Liver (tissue), 9 donors: ENCODE results near the gene ATP2C2. TPM values are rescaled to one million over a fixed set of nuclear protein-coding genes. Genes with fewer than 3 reads are reported as not detected.
A peak's percentile ranks its signal among the peaks of the same experiment; 100 is the strongest.

ENCODE experiments used
- DNase-seq: peaks from one replicate; pipeline ENCODE4 v3.0.0-alpha.2; 2017; ENCODE audit warnings: low spot score
- H3K27ac ChIP-seq, 2 donors: one replicate each; pipeline ENCODE4 v1.7.0; 2013; ENCODE audit warnings: inconsistent platforms in 2 of 2, low read length in 2 of 2, control low read depth in 1 of 2, low read depth in 1 of 2, mild to moderate bottlenecking in 1 of 2
- H3K27me3 ChIP-seq, 4 donors: one replicate each; pipeline versions ENCODE4 v1.6.1 to v1.7.0; 2013; ENCODE audit warnings: low read length in 3 of 4, inconsistent platforms in 1 of 4, mild to moderate bottlenecking in 1 of 4, moderate library complexity in 1 of 4; ENCODE audit not compliant: control insufficient read depth in 4 of 4, insufficient read depth in 4 of 4
- H3K36me3 ChIP-seq, 4 donors: one replicate each; pipeline versions ENCODE4 v1.6.1 to v1.7.0; 2013; ENCODE audit warnings: low read length in 3 of 4, mild to moderate bottlenecking in 3 of 4, low read depth in 1 of 4, moderate library complexity in 1 of 4; ENCODE audit not compliant: control insufficient read depth in 4 of 4, insufficient read depth in 3 of 4
- H3K4me1 ChIP-seq, 4 donors: one replicate each; pipeline versions ENCODE4 v1.6.1 to v1.7.0; 2013; ENCODE audit warnings: low read length in 3 of 4, mild to moderate bottlenecking in 3 of 4, moderate library complexity in 1 of 4; ENCODE audit not compliant: control insufficient read depth in 4 of 4, insufficient read depth in 4 of 4
- H3K4me3 ChIP-seq, 3 donors: one replicate each; pipeline versions ENCODE4 v1.6.1 to v1.7.0; 2013; ENCODE audit warnings: low read length in 3 of 3, control low read depth in 1 of 3, low read depth in 1 of 3, mild to moderate bottlenecking in 1 of 3
- H3K9ac ChIP-seq, 2 donors: one replicate each; pipeline ENCODE4 v1.7.0; 2013; ENCODE audit warnings: low read length in 2 of 2, mild to moderate bottlenecking in 2 of 2, moderate library complexity in 2 of 2, control low read depth in 1 of 2, low read depth in 1 of 2
- H3K9me3 ChIP-seq, 4 donors: one replicate each; pipeline versions ENCODE4 v1.6.1 to v1.7.0; 2013; ENCODE audit warnings: low read length in 3 of 4; ENCODE audit not compliant: control insufficient read depth in 4 of 4
- ATF3 ChIP-seq: IDR thresholded peaks from 2 replicates; pipeline ENCODE4 v1.6.1; 2016; ENCODE audit warnings: antibody characterized with exemption
- CTCF ChIP-seq: fragments of 150-350 bp; IDR thresholded peaks from 2 replicates; pipeline ENCODE4 v1.5.1; 2017; ENCODE audit warnings: improper control_type of control experiment, low read depth, low read length; ENCODE audit not compliant: missing input control
- EGR1 ChIP-seq, 2 donors: IDR thresholded peaks; 2 replicates each; pipeline ENCODE4 v1.6.1; 2016 to 2018; ENCODE audit warnings: antibody characterized with exemption in 2 of 2, low read depth in 2 of 2
- FOXA1 ChIP-seq: IDR thresholded peaks from 2 replicates; pipeline ENCODE4 v1.6.1; 2016; ENCODE audit warnings: antibody characterized with exemption
- FOXA2 ChIP-seq: IDR thresholded peaks from 2 replicates; pipeline ENCODE4 v1.6.1; 2016; ENCODE audit warnings: antibody characterized with exemption
- GABPA ChIP-seq, 2 donors: IDR thresholded peaks in 1 of 2; conservative IDR thresholded peaks in 1 of 2; 2 replicates each; pipeline ENCODE4 v1.6.1; 2016; ENCODE audit warnings: antibody characterized with exemption in 2 of 2, mild to moderate bottlenecking in 1 of 2, moderate library complexity in 1 of 2
- HNF4A ChIP-seq, 2 donors: conservative IDR thresholded peaks; 2 replicates each; pipeline ENCODE4 v1.6.1; 2016; ENCODE audit warnings: antibody characterized with exemption in 2 of 2, mild to moderate bottlenecking in 2 of 2
- JUND ChIP-seq, 2 donors: IDR thresholded peaks; 2 replicates each; pipeline ENCODE4 v1.6.1; 2016; ENCODE audit warnings: antibody characterized with exemption in 2 of 2
- MAX ChIP-seq: IDR thresholded peaks from 2 replicates; pipeline ENCODE4 v1.6.1; 2016; ENCODE audit warnings: antibody characterized with exemption
- NR2F2 ChIP-seq: IDR thresholded peaks from 2 replicates; pipeline ENCODE4 v1.6.1; 2016; ENCODE audit warnings: antibody characterized with exemption
- REST ChIP-seq: IDR thresholded peaks from 2 replicates; pipeline ENCODE4 v1.6.1; 2016; ENCODE audit warnings: antibody characterized with exemption, mild to moderate bottlenecking
- RXRA ChIP-seq, 2 donors: IDR thresholded peaks; 2 replicates each; pipeline ENCODE4 v1.6.1; 2017 to 2018; ENCODE audit warnings: antibody characterized with exemption in 2 of 2, mild to moderate bottlenecking in 1 of 2
- SP1 ChIP-seq: IDR thresholded peaks from 2 replicates; pipeline ENCODE4 v1.6.1; 2018; ENCODE audit warnings: antibody characterized with exemption, mild to moderate bottlenecking
- YY1 ChIP-seq: IDR thresholded peaks from 2 replicates; pipeline ENCODE4 v1.6.1; 2016; ENCODE audit warnings: antibody characterized with exemption, mild to moderate bottlenecking
- ZBTB33 ChIP-seq: IDR thresholded peaks from 2 replicates; pipeline ENCODE4 v1.6.1; 2016; ENCODE audit warnings: antibody characterized with exemption
- WGBS: extraction: QIAGEN DNeasy Blood & Tissue Kit; methylation state at CpG from one replicate; pipeline ENCODE4 v1.1.7; 2013; 5-methylcytosine and 5-hydroxymethylcytosine counted together
- polyA plus RNA-seq, 2 donors: library from polyadenylated mRNA; stranded (reverse) in 1 of 2; unstranded in 1 of 2; fragments of 200-250 nt in 1 of 2; fragments of >200 nt in 1 of 2; fragmentation: Nextera tagmentation in 1 of 2; extraction: Ambion mirVana in 1 of 2; gene quantifications; one replicate each; pipeline versions ENCODE4 v1.2.1 to v1.2.3, GENCODE V29; 2013 to 2015
- total RNA-seq, 2 donors: library from RNA; depleted of rRNA; stranded (reverse); fragments of >200 nt; gene quantifications; one replicate each; pipeline ENCODE4 v1.2.3, GENCODE V29; 2014
- donor health status: healthy.
- donor health status: healthy.
- donor health status: healthy.
- donor health status: healthy.
- donor health status: healthy.

Gene ATP2C2
- total and polyA plus RNA-seq, 4 donors: 0.05 to 0.33 (median 0.22) TPM

GRCh38 chr16:84454611-84455010 is 86.3 kb downstream of the ATP2C2 start:
- no peak for TF ChIP-seq JUND (IDR thresholded peaks at IDR 0.05)
- TF ChIP-seq NR2F2: no peak
- TF ChIP-seq GABPA (IDR thresholded peaks at IDR 0.05 in 1 of 2, conservative IDR thresholded peaks at IDR 0.05 in 1 of 2): no peak
- no peak for TF ChIP-seq FOXA2
- TF ChIP-seq FOXA1: no peak
- TF ChIP-seq ATF3: no peak
- TF ChIP-seq SP1: no peak
- Histone ChIP-seq H3K27ac (no peak overlapping the region), H3K9me3 (no peaks in the 10 kb centered on the region), H3K36me3 (no peaks in the 10 kb centered on the region), H3K9ac (no peak overlapping the region), H3K4me1 (no peaks in the 10 kb centered on the region), H3K4me3 (no peak overlapping the region), H3K27me3 (no peaks in the 10 kb centered on the region)
- WGBS: 94% methylated on average over 13 of the region's 13 CpGs
- no peak for DNase-seq

- TF ChIP-seq ZBTB33 (no peak), HNF4A (conservative IDR thresholded peaks at IDR 0.05) (no peak)
- Histone ChIP-seq H3K4me3 (no peak overlapping the region), H3K36me3 (no peaks in the 10 kb centered on the region), H3K9me3 (no peaks in the 10 kb centered on the region), H3K27me3 (no peaks in the 10 kb centered on the region), H3K9ac (no peak overlapping the region), H3K27ac (no peak overlapping the region), H3K4me1 (no peaks in the 10 kb centered on the region)
- 97% methylated on average over 9 of the region's 9 CpGs for WGBS
- no peak for DNase-seq
These were observed 86.7 kb downstream of the ATP2C2 start for GRCh38 chr16:84455031-84455430.

GRCh38 chr16:84458606-84459532 is 90.5 kb downstream of the ATP2C2 start:
- Histone ChIP-seq H3K36me3 (no peaks in the 10 kb centered on the region), H3K9me3 (no peaks in the 10 kb centered on the region), H3K27me3 (no peaks in the 10 kb centered on the region), H3K4me1 (no peaks in the 10 kb centered on the region), H3K4me3 (no peak overlapping the region), H3K27ac (no peak overlapping the region), H3K9ac (no peak overlapping the region)
- DNase-seq: peak; percentile 20
- 93% methylated on average over 38 of the region's 38 CpGs for WGBS
- no peak for TF ChIP-seq GABPA (IDR thresholded peaks at IDR 0.05 in 1 of 2, conservative IDR thresholded peaks at IDR 0.05 in 1 of 2)
- no peak for TF ChIP-seq FOXA2
- no peak for TF ChIP-seq HNF4A (conservative IDR thresholded peaks at IDR 0.05)
- no peak for TF ChIP-seq YY1
- TF ChIP-seq JUND (IDR thresholded peaks at IDR 0.05): no peak
- TF ChIP-seq CTCF: no peak
- no peak for TF ChIP-seq SP1
- TF ChIP-seq EGR1 (IDR thresholded peaks at IDR 0.05; ENCODE audit: low read depth in 2 of 2): no peak
- TF ChIP-seq ATF3: no peak
- TF ChIP-seq MAX: no peak
- TF ChIP-seq REST: no peak
- no peak for TF ChIP-seq ZBTB33
- no peak for TF ChIP-seq NR2F2
- TF ChIP-seq RXRA (IDR thresholded peaks at IDR 0.05): no peak
